Keratinocyte (primary cell): ENCODE results near the gene MAPKBP1. TPM values are rescaled to one million over a fixed set of nuclear protein-coding genes. Genes with fewer than 3 reads are reported as not detected.

Source experiments
- DNase-seq: peaks from one replicate; pipeline ENCODE4 v3.0.0-alpha.2; 2011; ENCODE audit warnings: low read depth, missing footprints, low spot score
- FAIRE-seq: peaks from 2 replicates; lab custom pipeline; 2011; peaks lifted over from hg19 to GRCh38; lab: Jason Lieb, UNC
- H2AFZ ChIP-seq: 2 replicates; pipeline ENCODE4 v1.6.0; 2012; ENCODE audit warnings: low read length, control low read depth, inconsistent platforms; ENCODE audit not compliant: control insufficient read depth
- H3K27ac ChIP-seq: 2 replicates; pipeline ENCODE4 v1.5.1; 2011; ENCODE audit warnings: low read length; ENCODE audit not compliant: control insufficient read depth, insufficient read depth
- H3K27me3 ChIP-seq: 3 replicates; pipeline ENCODE4 v1.6.0; 2011; ENCODE audit warnings: low read length; ENCODE audit not compliant: control insufficient read depth, insufficient read depth; ENCODE audit errors: extremely low read depth
- H3K36me3 ChIP-seq, 2 experiments: 2 replicates in 1 of 2; 3 replicates in 1 of 2; pipeline ENCODE4 v1.5.1; 2011; ENCODE audit warnings: low read length in 2 of 2, mild to moderate bottlenecking in 1 of 2; ENCODE audit not compliant: control insufficient read depth in 2 of 2, insufficient read depth in 2 of 2; ENCODE audit errors: extremely low read depth in 1 of 2
- H3K4me1 ChIP-seq: 3 replicates; pipeline ENCODE4 v1.5.1; 2011; ENCODE audit warnings: low read length; ENCODE audit not compliant: control insufficient read depth, insufficient read depth; ENCODE audit errors: extremely low read depth
- H3K4me2 ChIP-seq: 3 replicates; pipeline ENCODE4 v1.6.0; 2011; ENCODE audit warnings: low read depth, low read length; ENCODE audit not compliant: control insufficient read depth, insufficient read depth; ENCODE audit errors: extremely low read depth
- H3K4me3 ChIP-seq, 3 experiments: fragments of 200-600 bp in 1 of 3; sonication (generic) in 1 of 3; 2 replicates in 2 of 3; 3 replicates in 1 of 3; pipeline ENCODE4 v1.5.1; 2011 to 2016; ENCODE audit warnings: low read length in 3 of 3, mild to moderate bottlenecking in 3 of 3, control low read depth in 2 of 3, inconsistent platforms in 1 of 3, low read depth in 1 of 3, mixed read lengths in 1 of 3, mixed run types in 1 of 3, moderate library complexity in 1 of 3; ENCODE audit not compliant: control insufficient read depth in 2 of 3, insufficient read depth in 2 of 3; ENCODE audit errors: extremely low read depth in 1 of 3
- H3K79me2 ChIP-seq: 2 replicates; pipeline ENCODE4 v1.6.0; 2012; ENCODE audit warnings: low read length; ENCODE audit not compliant: control insufficient read depth, insufficient read depth
- H3K9ac ChIP-seq: 3 replicates; pipeline ENCODE4 v1.6.0; 2011; ENCODE audit warnings: low read length; ENCODE audit not compliant: control insufficient read depth, insufficient read depth; ENCODE audit errors: extremely low read depth
- H3K9me1 ChIP-seq: 3 replicates; pipeline ENCODE4 v1.6.0; 2011; ENCODE audit warnings: low read length; ENCODE audit not compliant: control insufficient read depth, insufficient read depth; ENCODE audit errors: extremely low read depth
- H3K9me3 ChIP-seq: 2 replicates; pipeline ENCODE4 v1.5.1; 2012; ENCODE audit warnings: low read depth, low read length; ENCODE audit not compliant: control insufficient read depth
- H4K20me1 ChIP-seq: 3 replicates; pipeline ENCODE4 v1.6.0; 2011; ENCODE audit warnings: low read length; ENCODE audit not compliant: control insufficient read depth, insufficient read depth; ENCODE audit errors: extremely low read depth
- CTCF ChIP-seq, 3 experiments: IDR thresholded peaks in 1 of 3; conservative IDR thresholded peaks in 1 of 3; optimal IDR thresholded peaks in 1 of 3; 2 replicates in 2 of 3; 3 replicates in 1 of 3; pipeline versions ENCODE3 to v1.5.1; 2011; ENCODE audit warnings: low read length in 3 of 3, mild to moderate bottlenecking in 3 of 3, moderate library complexity in 2 of 3, control low read depth in 1 of 3, inconsistent platforms in 1 of 3; ENCODE audit not compliant: insufficient read depth in 2 of 3; ENCODE audit errors: extremely low read depth in 1 of 3
- EZH2 ChIP-seq: IDR thresholded peaks from one replicate; pipeline ENCODE4 v1.6.1; 2012; ENCODE audit warnings: inconsistent platforms, mild to moderate bottlenecking, low read length, moderate library complexity
- dilution Hi-C: fragments of 300-500 bp; cut with MboI; formaldehyde crosslinking; loops from one replicate; pipeline ENCODE4 v1.7.0; 2020; ENCODE audit warnings: low sequenced_read_pairs; ENCODE audit not compliant: extremely low pct_ligation_motif_present
- polyA plus RNA-seq, 5 experiments: library from polyadenylated mRNA; depleted of rRNA in 3 of 5; stranded (reverse) in 3 of 5; stranded (forward) in 1 of 5; unstranded in 1 of 5; fragments of >200 nt; gene quantifications; 1 replicate in 1 of 5; 2 replicates in 3 of 5; 3 replicates in 1 of 5; pipeline versions ENCODE4 v1.2.1 to v1.2.3, GENCODE V29; 2011 to 2012; ENCODE audit warnings: missing spikeins in 2 of 5, low read depth in 1 of 5, low replicate concordance in 1 of 5

The MAPKBP1 gene
- polyA plus RNA-seq, 1 donor (not counting 4 experiments of a cell fraction or from before 2014, with no cell fraction given) = 18.3 TPM

- Histone ChIP-seq H2AFZ (no peak overlapping the region), H3K9me3 (no peaks in the 10 kb centered on the region), H3K9ac (no peak overlapping the region), H3K79me2 (no peaks in the 10 kb centered on the region), H3K4me2 (no peak overlapping the region), H3K9me1 (no peaks in the 10 kb centered on the region), H3K36me3 (peaks cover 2 to 4% of the 10 kb centered on the region in 2 experiments), H3K4me3 (no peak overlapping the region), H3K27ac (no peak overlapping the region), H3K4me1 (peaks cover 22% of the 10 kb centered on the region), H4K20me1 (no peaks in the 10 kb centered on the region), H3K27me3 (peaks cover 16% of the 10 kb centered on the region)
- FAIRE-seq = no peak
- TF ChIP-seq EZH2 (no peak), CTCF (optimal IDR thresholded peaks at IDR 0.05 in 1 of 3, IDR thresholded peaks at IDR 0.05 in 1 of 3, conservative IDR thresholded peaks at IDR 0.05 in 1 of 3; ENCODE audit: extremely low read depth in 1 of 3, insufficient read depth in 2 of 3, low read length in 3 of 3) (no peak)
- dilution Hi-C loops = no loop called here
- no peak for DNase-seq
Measured at GRCh38 chr15:41852736-41853590, 78.7 kb downstream of the MAPKBP1 start.

- no peak overlapping the region for H2AFZ ChIP-seq
Measured at GRCh38 chr15:41853831-41854230, 79.5 kb downstream of the MAPKBP1 start.

More at GRCh38 chr15:41853831-41854230, 79.5 kb downstream of the MAPKBP1 start:
- TF ChIP-seq EZH2 = no peak
- TF ChIP-seq CTCF (optimal IDR thresholded peaks at IDR 0.05 in 1 of 3, IDR thresholded peaks at IDR 0.05 in 1 of 3, conservative IDR thresholded peaks at IDR 0.05 in 1 of 3; ENCODE audit: extremely low read depth in 1 of 3, insufficient read depth in 2 of 3, low read length in 3 of 3) = no peak
- Histone ChIP-seq H3K9ac (no peak overlapping the region), H3K27me3 (peaks cover 16% of the 10 kb centered on the region), H3K9me1 (no peaks in the 10 kb centered on the region), H3K79me2 (no peaks in the 10 kb centered on the region), H3K9me3 (no peaks in the 10 kb centered on the region), H3K4me2 (no peak overlapping the region), H4K20me1 (no peaks in the 10 kb centered on the region), H3K27ac (no peak overlapping the region), H3K4me3 (no peak overlapping the region), H3K4me1 (peaks cover 17% of the 10 kb centered on the region), H3K36me3 (no peaks in the 10 kb centered on the region)
- DNase-seq (no peak), FAIRE-seq (no peak)
- dilution Hi-C loops = no loop called here
